KG1 (cell line): ENCODE data around the gene F5.
A peak's percentile ranks its signal among the peaks of the same experiment; 100 is the strongest.

Experiments used
- DNase-seq: peaks from one replicate; lab custom pipeline; 2025; lab: John Stamatoyannopoulos, UW

The F5 gene

DNA sequence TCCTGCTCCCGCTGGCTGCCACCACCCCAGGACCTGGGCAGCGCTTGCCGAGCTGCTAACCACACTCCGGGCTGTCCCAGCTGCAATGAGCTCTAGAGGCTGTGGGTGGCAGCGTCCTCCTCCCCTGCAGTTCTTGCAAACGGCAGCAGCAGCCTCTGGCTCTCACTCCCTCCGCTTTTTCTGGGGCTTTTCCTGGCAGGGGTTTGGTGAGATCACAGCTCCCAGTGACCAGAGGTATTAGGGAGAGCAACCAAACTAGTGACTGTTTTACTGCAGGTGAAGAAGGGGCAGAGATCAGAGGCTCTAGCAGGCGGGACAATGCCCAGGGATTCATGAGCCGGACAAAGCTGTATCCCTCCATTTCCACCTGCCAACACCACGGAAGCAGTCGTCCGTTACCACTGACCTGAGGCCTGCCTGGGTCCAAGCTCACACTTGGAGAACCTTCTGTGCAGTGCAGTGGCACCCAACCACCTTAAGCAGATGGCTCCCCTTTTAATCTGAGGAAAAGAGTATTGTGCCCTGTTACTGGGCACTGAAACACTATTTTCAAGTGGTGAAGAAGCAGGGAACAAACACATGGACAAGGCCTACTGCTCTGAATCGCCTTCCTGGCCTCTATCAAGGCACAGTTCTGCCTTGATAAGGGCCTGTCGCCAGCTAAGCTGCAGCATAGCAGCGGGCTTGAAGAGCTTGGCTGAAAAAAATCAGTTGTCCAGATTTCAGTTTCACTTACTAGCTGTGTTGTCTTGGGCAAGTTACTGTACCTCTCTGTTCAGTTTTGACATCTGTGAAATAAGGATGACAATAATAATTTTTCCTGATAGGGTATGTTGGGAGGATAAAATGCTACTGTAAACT is at the start of gene F5:
TSS of gene F5 (minus strand) at position 87 of the 861 bp plus-strand sequence. CDS start 95 bp downstream, outside the sequence.
- peak; percentile 12 for DNase-seq

DNA sequence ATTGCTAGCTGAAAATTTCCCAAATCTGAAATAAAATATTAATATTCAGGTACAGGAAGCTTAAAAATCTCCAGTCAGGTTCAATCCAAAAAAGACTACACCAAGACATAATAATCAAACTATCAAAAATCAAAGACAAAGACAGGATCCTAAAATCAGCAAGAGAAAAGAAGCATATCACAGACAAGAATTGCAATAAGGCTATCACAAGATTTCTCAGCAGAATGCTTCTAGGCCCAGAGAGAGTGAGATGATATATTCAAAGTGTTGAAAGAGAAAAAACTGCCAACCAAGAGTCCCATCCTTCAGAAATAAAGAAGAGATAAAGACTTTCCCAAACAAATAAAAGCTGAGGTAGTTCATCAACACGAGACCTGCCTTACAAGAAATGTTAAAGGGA is 48.6 kb upstream of the F5 start:
- DNase-seq, result no peak

DNA sequence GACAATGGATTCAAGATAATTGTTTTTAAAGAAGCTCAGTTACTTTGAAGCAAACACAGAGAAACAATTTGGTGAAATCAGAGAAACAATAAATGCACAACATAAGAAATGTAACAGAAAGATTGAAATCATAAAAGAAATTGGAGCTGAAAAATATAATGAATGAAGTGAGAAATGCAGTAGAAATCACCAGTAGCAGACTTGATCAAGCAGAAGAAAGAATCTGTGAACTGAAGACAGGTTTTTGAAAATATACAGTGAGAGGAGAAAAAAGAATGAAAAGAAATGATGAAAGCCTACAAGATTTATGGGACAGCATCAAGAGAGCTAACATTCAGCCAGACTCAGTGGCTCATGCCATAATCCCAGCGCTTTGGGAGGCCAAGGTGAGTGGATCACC is 47.9 kb upstream of the F5 start:
- DNase-seq, result no peak

DNA sequence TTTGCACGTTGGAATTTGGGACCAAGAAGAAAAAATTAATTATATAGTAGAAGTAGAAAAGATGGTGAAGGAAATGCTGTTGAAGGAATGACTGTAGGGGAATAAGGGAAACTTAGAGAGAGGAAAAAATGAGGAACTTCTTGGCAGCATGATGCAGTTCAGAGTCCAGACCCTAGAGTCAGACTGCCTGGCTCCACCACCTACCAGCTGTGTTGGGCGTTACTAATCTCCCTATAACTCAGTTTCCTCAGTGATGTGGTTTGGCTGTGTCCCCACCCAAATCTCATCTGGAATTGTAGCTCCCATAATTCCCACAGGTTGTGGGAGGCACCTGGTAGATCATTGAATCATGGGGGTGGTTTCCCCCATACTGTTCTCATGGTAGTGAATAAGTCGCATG is 45.0 kb upstream of the F5 start:
- no peak for DNase-seq

DNA sequence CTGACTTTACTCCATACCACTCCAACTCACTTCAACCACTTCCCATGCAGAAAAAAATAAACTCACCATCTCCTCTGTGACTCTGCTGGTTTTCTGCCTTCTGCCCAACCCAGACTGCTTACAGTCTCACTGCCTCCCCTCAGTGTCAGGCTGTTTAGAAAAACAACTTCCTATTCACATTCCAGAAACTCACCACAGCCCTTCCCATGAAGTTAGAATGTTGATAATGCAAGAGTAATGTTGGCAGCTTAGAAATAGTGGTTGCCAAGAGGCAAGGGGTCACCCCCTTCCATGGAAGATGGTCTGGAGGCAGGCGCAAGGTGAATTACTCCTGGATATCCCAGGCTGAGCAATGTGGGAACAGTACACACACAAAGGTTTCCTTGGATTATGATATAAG is 43.7 kb upstream of the F5 start, which contains the start of gene SELP:
TSS of gene SELP (minus strand) at position 119 of the 400 bp plus-strand sequence. CDS start at position 69, 50 bp downstream.
- DNase-seq, result no peak

DNA sequence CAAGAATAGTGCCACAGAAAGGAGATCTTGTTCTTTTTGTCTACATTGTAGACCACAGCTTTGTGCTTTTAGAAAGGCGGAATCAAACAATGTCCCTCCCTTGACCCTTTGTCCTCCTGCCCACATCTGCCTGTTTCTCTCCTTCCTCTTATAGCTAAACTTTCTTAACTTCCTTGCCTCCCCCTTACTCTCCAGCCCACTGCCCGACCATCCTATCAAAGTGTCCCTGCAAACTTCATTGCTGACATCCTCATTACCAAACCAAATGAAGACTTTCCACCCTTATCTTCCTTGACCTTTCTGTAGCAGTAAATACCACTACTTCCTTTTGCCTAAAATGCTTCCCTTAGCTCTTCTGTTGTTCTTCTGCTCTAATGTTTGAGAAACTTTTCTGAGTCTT is 38.6 kb upstream of the F5 start:
- DNase-seq, result no peak

- DNase-seq, result no peak
These were observed 37.8 kb upstream of the F5 start for GRCh38 chr1:169624122-169624521.

DNA sequence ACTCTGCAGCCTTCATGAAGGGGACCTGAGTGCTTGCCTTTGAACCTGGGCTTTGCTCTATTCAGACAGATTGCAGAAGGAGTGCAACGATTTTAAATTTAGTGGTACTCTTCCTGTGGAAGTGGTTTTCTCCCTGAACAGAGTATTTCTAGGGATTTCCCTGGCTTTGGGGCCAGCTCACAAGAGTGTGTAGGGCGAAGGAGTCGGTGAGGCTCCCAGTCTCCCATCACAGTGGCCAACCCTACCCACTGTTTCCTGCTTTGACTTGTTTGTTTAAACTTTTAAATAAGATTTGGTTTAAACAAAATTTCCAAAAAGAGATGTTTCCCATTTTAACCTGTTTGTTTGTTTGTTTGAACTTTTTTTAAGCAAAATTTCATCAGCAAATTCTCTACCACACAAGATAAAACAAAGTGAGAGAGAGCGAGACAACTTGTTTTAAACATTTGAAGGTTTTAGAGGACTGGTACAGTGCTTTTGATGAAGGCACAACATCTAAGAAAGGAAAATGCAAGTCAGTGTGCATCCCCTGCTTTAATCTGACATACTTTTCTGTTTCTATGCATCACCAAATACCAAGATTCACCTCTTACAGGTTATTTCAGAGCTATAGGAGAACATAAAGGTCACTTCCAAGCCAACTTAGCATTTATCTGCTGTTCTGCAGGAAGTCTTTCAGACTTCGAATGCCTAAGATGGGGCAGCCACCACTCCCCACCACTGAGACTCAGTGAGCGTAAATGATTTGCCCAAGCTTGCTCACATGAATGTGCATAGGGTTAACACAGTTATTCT is 37.0 kb upstream of the F5 start:
- no peak for DNase-seq

GRCh38 chr1:169620565-169620964 is 34.3 kb upstream of the F5 start:
- DNase-seq, result no peak

GRCh38 chr1:169618367-169618766 is 32.1 kb upstream of the F5 start:
- DNase-seq, result no peak

DNA sequence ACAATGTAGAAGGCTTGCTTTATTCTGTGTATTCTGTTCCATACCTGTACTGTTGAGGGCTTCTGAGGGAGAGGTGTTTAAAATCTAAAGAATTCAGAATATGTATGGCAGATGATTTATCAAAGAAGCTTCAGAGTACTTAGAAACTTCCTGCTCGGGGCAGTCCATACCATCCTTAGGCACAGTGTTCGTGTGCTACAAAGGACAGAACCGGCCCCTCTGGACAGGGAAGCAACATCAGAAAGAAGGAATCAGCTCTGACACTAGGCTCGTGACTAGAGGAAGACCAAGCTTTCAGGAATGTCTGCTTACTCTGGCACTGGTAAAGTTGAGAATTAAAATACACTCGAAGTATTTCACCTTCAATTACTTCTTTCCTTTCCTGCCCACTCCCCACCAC is 29.5 kb upstream of the F5 start:
- no peak for DNase-seq

- no peak for DNase-seq
These were observed 24.6 kb upstream of the F5 start for GRCh38 chr1:169610858-169611257.

- no peak for DNase-seq
These were observed 23.8 kb upstream of the F5 start for GRCh38 chr1:169610108-169610507.

GRCh38 chr1:169608226-169608625 is 21.9 kb upstream of the F5 start:
- no peak for DNase-seq

- peak; percentile 42 for DNase-seq
These were observed 18.7 kb upstream of the F5 start for GRCh38 chr1:169604781-169605560.

DNA sequence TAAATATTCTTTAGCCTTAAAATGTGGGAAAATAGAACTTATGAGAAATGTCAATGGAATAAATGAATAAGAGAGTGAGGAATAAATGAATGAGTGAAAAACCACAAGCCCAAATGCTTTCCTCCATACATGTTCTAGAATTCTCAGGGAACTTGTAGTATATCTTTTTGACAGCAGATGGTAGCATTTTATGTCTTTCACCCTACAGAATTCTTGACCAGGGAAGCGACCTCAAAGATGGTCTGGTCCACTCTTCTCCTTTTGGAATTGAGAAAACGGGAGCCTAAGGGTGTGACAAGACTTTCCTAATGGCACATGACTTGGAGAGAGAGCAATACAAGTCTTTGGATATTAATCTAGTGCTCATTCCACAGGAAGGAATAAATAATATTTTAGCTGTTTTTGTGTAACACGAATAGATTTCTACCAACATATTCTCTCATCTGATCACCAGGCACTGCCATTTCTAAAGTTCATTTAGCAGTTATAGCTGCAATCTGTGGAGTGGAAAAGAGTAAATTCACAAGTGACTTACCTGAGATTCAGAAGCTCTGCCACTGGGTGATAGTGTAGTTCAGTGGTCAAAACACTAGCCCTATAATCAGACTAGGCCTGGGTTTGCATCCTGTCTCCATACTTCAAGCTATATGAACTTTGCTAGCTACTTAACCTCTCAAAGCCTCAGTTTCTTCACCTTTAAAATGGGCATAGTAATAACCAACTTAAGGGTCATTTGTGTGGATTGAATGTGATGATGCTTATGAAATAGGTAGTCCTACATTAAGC is 15.0 kb upstream of the F5 start:
- peak; percentile 35 for DNase-seq

GRCh38 chr1:169595764-169596711 is 9.8 kb upstream of the F5 start:
- DNase-seq, result no peak

DNA sequence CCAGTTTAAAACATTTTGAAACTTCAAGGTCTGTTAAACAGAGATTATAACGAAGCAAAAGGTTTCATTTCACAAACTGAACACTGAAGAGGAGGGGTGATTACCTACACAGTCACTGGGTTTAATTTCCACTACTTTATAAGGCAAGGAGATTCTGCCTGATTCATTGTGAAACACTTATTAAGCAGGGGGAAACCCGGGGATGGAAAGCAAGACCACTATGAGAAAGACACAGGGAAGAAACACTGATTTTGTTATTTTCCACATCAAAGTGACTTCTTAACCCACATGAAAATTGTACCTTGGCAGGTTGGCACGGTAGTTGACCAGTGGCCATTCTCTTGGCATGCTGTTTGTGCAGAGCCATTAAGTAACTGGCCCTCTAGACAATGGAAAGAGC is 8.1 kb upstream of the F5 start:
- DNase-seq, result no peak

- DNase-seq, result no peak
These were observed 4.7 kb upstream of the F5 start for GRCh38 chr1:169590932-169591331.

DNA sequence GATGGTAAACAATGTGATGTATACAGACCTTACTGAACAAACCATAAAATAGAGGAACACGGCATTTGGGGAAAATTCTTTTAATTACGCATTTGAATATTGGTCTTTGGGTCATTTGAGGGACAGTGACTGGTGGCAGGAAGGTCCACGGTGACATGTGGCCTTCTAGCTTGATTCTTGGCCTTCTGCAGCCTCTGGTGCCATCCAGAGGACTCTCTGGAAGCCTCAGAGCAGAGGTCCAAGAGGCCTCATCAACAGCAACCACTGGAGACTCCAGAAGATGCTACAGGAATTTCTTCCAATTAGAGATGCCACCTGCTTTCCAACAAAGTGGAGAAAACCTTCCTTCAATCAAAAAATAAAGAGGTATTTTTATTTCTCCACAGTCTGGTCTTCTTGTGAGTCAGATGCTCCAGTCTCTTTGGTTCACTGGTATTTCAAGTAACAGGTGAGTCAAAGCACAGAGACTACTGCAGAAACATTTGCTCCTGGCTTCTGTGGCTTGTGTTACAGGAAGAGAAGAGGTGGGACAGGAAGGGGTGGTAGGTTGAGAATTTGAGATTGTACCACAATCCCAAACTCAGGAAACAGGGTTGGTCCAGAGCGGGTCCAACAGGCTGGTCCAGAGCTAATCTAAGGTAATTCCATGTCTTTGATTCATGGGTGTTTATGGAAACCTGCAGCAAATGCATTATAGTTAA is 2.7 kb upstream of the F5 start:
- no peak for DNase-seq
